ENCODE measurements around the gene CDKL5.

CDKL5 gene

GRCh38 chrX:18638398-18638797, 213.0 kb downstream of the CDKL5 start:
- DNase-seq: no peak
- H3K27ac Mint-ChIP-seq: no peak overlapping the region
- H3K27me3 Mint-ChIP-seq (ENCODE audit: low read depth, poor library complexity): peaks cover 4% of the 10 kb centered on the region
- no peaks in the 10 kb centered on the region for H3K4me1 Mint-ChIP-seq
- TF ChIP-seq CTCF (IDR thresholded peaks at IDR 0.05): no peak
- H3K9me3 Mint-ChIP-seq: peaks cover 71% of the 10 kb centered on the region
- no peak overlapping the region for H3K4me3 Mint-ChIP-seq
- peaks cover 23% of the 10 kb centered on the region for H3K36me3 Mint-ChIP-seq (ENCODE audit: low read depth)

DNA sequence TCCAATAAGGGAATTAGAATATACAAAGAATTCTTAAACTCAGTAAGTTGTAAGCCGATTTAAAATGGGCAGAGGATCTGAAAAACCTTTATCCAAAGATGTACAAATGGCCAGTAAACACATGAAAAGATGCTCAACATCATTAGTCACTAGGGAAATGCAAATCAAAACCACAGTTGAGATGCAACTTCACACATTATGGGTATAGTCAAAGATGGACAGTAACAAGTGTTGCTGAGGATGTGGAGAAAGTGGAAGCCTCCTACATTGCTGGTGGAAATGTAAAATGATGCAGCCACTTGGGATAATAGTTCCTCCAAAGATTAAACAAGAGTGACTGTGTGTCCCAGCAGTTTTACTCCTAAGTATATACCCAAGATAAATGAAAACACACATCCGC, 213.9 kb downstream of the CDKL5 start:
- no peaks in the 10 kb centered on the region for H3K4me1 Mint-ChIP-seq
- TF ChIP-seq CTCF (IDR thresholded peaks at IDR 0.05): no peak
- peaks cover 66% of the 10 kb centered on the region for H3K9me3 Mint-ChIP-seq
- H3K4me3 Mint-ChIP-seq: no peak overlapping the region
- peaks cover 16% of the 10 kb centered on the region for H3K36me3 Mint-ChIP-seq (ENCODE audit: low read depth)
- no peak for DNase-seq
- H3K27ac Mint-ChIP-seq: no peak overlapping the region
- H3K27me3 Mint-ChIP-seq (ENCODE audit: low read depth, poor library complexity): peaks cover 4% of the 10 kb centered on the region

- H3K4me3 Mint-ChIP-seq: no peak overlapping the region
- DNase-seq: no peak
- no peaks in the 10 kb centered on the region for H3K4me1 Mint-ChIP-seq
- no peak for TF ChIP-seq CTCF (IDR thresholded peaks at IDR 0.05)
- H3K36me3 Mint-ChIP-seq (ENCODE audit: low read depth): peaks cover 4% of the 10 kb centered on the region
- no peak overlapping the region for H3K27ac Mint-ChIP-seq
- H3K9me3 Mint-ChIP-seq: peaks cover 67% of the 10 kb centered on the region
- H3K27me3 Mint-ChIP-seq (ENCODE audit: low read depth, poor library complexity): peaks cover 7% of the 10 kb centered on the region
These were observed 215.3 kb downstream of the CDKL5 start for GRCh38 chrX:18640686-18641085.

DNA sequence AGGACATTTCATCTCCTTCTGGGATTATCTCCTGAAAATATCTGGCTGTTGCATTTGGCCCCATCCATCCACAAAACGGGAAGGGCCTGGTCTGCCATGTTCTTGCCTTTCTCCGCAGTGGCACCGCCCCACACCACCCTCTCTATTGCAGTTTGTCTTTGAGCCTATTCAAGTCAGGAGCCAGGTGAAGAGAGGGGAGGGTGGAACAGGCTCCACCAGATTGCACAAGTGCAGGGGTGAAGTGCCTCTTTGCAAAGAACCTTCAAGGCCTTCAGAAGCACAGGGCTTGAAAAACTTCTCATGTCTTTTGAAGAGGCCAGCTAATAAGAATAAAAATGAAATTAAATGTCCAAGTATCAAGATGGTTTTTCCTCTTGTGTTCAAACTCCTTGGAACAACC, 217.8 kb downstream of the CDKL5 start:
- H3K27me3 Mint-ChIP-seq (ENCODE audit: low read depth, poor library complexity): peaks cover 7% of the 10 kb centered on the region
- no peak for TF ChIP-seq CTCF (IDR thresholded peaks at IDR 0.05)
- peaks cover 4% of the 10 kb centered on the region for H3K36me3 Mint-ChIP-seq (ENCODE audit: low read depth)
- H3K9me3 Mint-ChIP-seq: peaks cover 74% of the 10 kb centered on the region
- H3K4me1 Mint-ChIP-seq: no peaks in the 10 kb centered on the region
- DNase-seq: no peak
- H3K4me3 Mint-ChIP-seq: no peak overlapping the region
- no peak overlapping the region for H3K27ac Mint-ChIP-seq

- peaks cover 2% of the 10 kb centered on the region for H3K4me1 Mint-ChIP-seq
- DNase-seq: no peak
- peaks cover 4% of the 10 kb centered on the region for H3K36me3 Mint-ChIP-seq (ENCODE audit: low read depth)
- peaks cover 73% of the 10 kb centered on the region for H3K9me3 Mint-ChIP-seq
- H3K27me3 Mint-ChIP-seq (ENCODE audit: low read depth, poor library complexity): peaks cover 7% of the 10 kb centered on the region
- no peak overlapping the region for H3K27ac Mint-ChIP-seq
- no peak overlapping the region for H3K4me3 Mint-ChIP-seq
- TF ChIP-seq CTCF (IDR thresholded peaks at IDR 0.05): no peak
These were observed 218.4 kb downstream of the CDKL5 start for GRCh38 chrX:18643853-18644252.

DNA sequence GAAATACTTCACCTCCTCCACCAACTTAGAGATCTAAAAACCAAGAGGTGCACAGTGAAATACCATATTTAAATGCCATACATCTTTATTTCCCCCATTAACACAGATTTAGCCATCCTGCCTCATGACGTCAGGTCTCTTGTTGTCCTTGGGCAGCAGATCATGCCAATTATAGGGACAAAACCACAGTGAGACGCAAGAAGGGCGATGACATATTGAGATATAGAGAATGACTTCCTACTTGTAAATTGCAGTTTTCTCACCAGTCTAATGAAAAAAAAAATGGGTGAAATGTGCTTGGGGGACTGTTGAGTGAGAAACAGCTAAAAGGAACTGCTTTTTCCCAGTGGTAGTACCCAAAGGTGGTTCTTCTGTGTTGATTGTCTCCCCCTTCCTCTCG, 222.2 kb downstream of the CDKL5 start:
- TF ChIP-seq CTCF (IDR thresholded peaks at IDR 0.05): no peak
- Mint-ChIP-seq H3K4me3 (no peak overlapping the region), H3K27ac (no peak overlapping the region), H3K27me3 (ENCODE audit: low read depth, poor library complexity) (peaks cover 3% of the 10 kb centered on the region), H3K36me3 (ENCODE audit: low read depth) (peaks cover 4% of the 10 kb centered on the region), H3K4me1 (peaks cover 17% of the 10 kb centered on the region), H3K9me3 (peaks cover 71% of the 10 kb centered on the region)
- DNase-seq: no peak

All from nephron progenitor cell (in vitro differentiated cells).